C1 segment of cervical spinal cord (tissue), 14 donors: ENCODE results near the gene BMP8B.
A peak's percentile ranks its signal among the peaks of the same experiment; 100 is the strongest.

ENCODE experiments used
- DNase-seq, 14 donors: peaks; one replicate each; lab custom pipeline; 2025; lab: John Stamatoyannopoulos, UW

BMP8B gene

DNA sequence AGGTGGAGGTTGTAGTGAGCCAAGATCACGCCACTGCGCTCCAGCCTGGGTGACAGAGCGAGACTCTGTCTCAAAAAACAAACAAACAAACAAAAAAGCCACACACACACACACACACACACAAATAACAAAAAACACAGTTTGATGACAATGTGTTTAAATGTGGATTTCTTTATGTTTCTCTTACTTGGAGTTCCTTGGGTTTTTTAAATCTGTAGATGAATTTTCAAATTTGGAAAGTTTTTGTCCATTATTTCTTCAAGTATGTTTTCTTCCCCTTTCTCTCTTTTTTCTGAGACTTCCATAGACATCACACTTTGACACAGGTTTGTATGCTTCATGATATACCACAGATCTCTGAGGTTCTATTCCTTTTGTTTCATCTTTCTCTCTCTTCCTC lies 62.1 kb downstream of the BMP8B start:
- no peak for DNase-seq

DNA sequence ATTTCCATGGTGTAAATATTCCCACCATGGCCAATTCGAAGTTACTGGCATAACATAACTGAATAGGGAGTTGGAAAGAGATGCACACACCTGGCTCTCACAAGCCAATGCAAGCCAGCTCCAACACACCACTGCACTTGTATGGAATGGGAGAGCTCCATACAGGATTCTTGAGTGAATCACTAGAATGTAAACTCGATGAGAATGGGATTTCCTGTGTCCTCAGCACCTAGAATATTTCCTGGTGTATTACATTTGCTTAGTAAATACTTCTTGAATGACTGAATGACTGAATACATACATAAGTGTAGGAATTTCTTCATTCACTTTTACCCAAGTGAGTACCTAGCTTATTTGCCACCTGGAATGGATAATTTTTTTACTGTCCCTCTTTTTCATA lies 66.2 kb downstream of the BMP8B start:
- no peak for DNase-seq

- no peak for DNase-seq
Measured at GRCh38 chr1:39721664-39722063, 67.0 kb downstream of the BMP8B start.

DNA sequence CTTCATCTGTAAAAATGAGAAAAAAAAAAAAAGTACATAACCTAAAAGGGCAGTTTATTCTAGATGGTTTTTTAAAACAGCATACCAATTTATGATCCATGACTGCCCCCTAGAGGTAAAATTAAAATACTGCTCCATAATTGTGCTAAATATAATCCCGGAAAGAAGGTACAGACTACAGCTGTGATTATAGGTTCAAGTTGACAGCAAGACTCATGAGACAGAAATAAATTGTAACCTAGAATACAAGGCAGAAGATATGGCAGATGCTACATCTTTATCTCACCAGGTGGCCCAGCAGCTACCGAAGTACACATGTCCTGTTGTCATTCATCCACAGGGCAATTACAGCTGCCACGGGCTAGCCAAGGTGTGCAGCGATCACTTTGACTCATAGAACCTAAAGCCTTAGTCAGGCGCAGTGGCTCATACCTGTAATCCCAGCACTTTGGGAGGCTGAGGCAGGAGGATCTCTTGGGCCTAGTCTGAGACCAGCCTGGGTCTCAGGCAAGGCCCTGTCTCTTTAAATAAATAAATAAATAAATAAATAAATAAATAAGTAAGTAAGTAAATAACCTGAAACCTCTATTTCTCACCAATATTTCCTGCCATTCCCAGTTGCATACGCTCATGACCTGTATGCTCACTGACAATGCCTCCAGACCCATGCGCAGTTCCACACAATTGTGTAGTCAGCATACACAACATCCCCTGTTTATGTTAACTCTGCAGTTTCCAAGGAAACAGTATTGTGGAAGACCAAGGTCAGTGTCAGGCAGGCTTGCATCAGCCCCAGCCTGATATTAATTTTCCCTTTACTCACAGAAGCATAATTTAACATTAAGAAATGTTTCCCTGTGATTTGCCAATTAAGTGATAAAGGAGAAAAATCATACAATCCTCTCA lies 68.3 kb downstream of the BMP8B start:
- DNase-seq, result peak in 1 of 14 donors; percentile 50

GRCh38 chr1:39717809-39718208 lies 70.9 kb downstream of the BMP8B start:
- DNase-seq, result no peak

DNA sequence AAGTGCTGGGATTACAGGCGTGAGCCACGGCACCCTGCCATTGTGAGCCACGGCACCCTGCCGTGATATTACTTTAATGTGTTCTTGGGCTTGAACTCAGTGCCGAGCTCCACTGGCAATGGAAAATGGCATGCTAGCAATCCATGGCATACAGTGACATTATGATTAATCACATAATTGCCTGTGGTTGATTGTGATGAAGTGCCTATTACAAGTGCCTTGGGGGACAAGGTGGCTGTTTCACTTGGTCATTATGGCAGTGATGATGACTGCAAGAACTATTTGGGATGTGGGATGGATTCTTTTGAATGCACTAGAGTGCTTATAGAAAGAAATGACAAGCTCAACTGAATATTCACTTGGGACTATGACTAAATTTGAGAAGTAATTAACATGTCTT lies 75.1 kb downstream of the BMP8B start:
- no peak for DNase-seq

DNA sequence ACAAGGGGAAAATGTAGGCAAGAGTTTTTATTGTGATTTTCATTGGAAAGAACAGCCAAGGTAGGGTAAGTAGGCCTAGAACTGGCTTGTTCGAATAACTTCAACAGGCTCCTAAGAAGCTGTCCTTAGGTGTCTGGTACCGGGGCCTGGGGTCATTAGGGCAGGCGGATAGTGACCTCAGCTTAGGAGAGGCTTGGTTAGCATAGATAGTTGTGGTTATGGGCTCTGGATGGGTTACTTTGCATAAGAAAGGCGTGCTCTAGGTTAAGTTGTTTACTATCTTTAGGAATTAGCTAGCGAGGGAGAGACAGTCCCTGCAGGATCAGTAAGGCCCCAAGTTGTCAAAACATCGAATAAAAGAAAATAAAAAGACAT lies 76.7 kb downstream of the BMP8B start:
- no peak for DNase-seq

- no peak for DNase-seq
Measured at GRCh38 chr1:39711104-39711965, 77.3 kb downstream of the BMP8B start.

DNA sequence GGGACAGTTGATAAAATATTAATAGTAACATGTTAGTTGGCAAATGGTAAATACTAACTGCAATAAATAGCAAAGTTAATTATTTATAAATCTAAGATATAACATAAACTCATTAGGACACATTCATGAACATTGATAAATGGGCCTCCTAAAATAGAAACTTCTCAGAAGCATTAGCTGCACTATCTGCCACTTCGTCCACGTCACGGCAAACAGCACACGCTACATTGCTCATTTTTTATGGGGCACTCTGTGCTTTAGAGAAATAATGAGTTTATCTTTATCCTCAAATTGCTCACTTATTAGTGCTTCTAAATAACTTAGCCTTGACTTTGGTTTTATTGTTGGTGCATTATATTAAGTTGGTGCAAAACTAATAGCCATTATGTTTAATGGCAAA lies 81.2 kb downstream of the BMP8B start:
- no peak for DNase-seq
